H9 (cell line): ENCODE data around the gene KLHDC10. TPM values are rescaled to one million over a fixed set of nuclear protein-coding genes. Genes with fewer than 3 reads are reported as not detected.

Source experiments
- DNase-seq: peaks from one replicate; pipeline ENCODE4 v3.0.0-alpha.2; 2017
- H2AFZ ChIP-seq: one replicate; pipeline ENCODE4 v1.6.1; 2013; ENCODE audit warnings: mild to moderate bottlenecking, low read length, control low read depth, moderate library complexity
- H2AK5ac ChIP-seq: 2 replicates; pipeline ENCODE4 v1.6.1; 2013; ENCODE audit warnings: low read length, control low read depth, mixed read lengths; ENCODE audit not compliant: insufficient read length
- H2BK120ac ChIP-seq: one replicate; pipeline ENCODE4 v1.6.1; 2013; ENCODE audit warnings: low read depth, mild to moderate bottlenecking, low read length, control low read depth, inconsistent platforms; ENCODE audit not compliant: poor library complexity, severe bottlenecking
- H2BK12ac ChIP-seq: 2 replicates; pipeline ENCODE4 v1.6.1; 2013; ENCODE audit warnings: low read length, control low read depth, mixed read lengths, low read depth; ENCODE audit not compliant: insufficient read length
- H2BK15ac ChIP-seq: 2 replicates; pipeline ENCODE4 v1.6.1; 2013; ENCODE audit warnings: low read depth, low read length, control low read depth
- H2BK20ac ChIP-seq: one replicate; pipeline ENCODE4 v1.6.1; 2013; ENCODE audit warnings: low read depth, mild to moderate bottlenecking, low read length, control low read depth, inconsistent platforms; ENCODE audit not compliant: poor library complexity, severe bottlenecking
- H2BK5ac ChIP-seq: 2 replicates; pipeline ENCODE4 v1.6.1; 2013; ENCODE audit warnings: low read length, control low read depth, mixed read lengths; ENCODE audit not compliant: insufficient read length
- H3K14ac ChIP-seq: 2 replicates; pipeline ENCODE4 v1.6.1; 2013; ENCODE audit warnings: low read length, control low read depth; ENCODE audit not compliant: insufficient read depth
- H3K18ac ChIP-seq: 2 replicates; pipeline ENCODE4 v1.6.1; 2013; ENCODE audit warnings: low read depth, mild to moderate bottlenecking, mixed read lengths, low read length, control low read depth; ENCODE audit not compliant: insufficient read length
- H3K23ac ChIP-seq: 2 replicates; pipeline ENCODE4 v1.6.1; 2013; ENCODE audit warnings: low read length, control low read depth, mixed read lengths, low read depth; ENCODE audit not compliant: insufficient read length
- H3K23me2 ChIP-seq: 2 replicates; pipeline ENCODE4 v1.6.1; 2013; ENCODE audit warnings: low read depth, mild to moderate bottlenecking, mixed read lengths, low read length, control low read depth; ENCODE audit not compliant: insufficient read length, poor library complexity, severe bottlenecking
- H3K27ac ChIP-seq: 2 replicates; pipeline ENCODE4 v1.5.1; 2013; ENCODE audit warnings: low read length, control low read depth, mixed read lengths, low read depth; ENCODE audit not compliant: insufficient read length
- H3K27me3 ChIP-seq: 2 replicates; pipeline ENCODE4 v1.6.1; 2013; ENCODE audit warnings: low read length, control low read depth, inconsistent platforms; ENCODE audit not compliant: insufficient read depth
- H3K4ac ChIP-seq: 2 replicates; pipeline ENCODE4 v1.6.1; 2013; ENCODE audit warnings: low read depth, mild to moderate bottlenecking, control low read depth, inconsistent platforms, low read length, moderate library complexity
- H3K4me1 ChIP-seq: 2 replicates; pipeline ENCODE4 v1.6.1; 2013; ENCODE audit warnings: low read length, control low read depth, inconsistent platforms; ENCODE audit not compliant: insufficient read depth
- H3K4me2 ChIP-seq: 2 replicates; pipeline ENCODE4 v1.6.1; 2013; ENCODE audit warnings: low read length, control low read depth, mixed read lengths; ENCODE audit not compliant: insufficient read length, insufficient read depth
- H3K56ac ChIP-seq: 2 replicates; pipeline ENCODE4 v1.6.1; 2013; ENCODE audit warnings: low read depth, mild to moderate bottlenecking, mixed read lengths, low read length, control low read depth; ENCODE audit not compliant: insufficient read length
- H3K79me1 ChIP-seq: 2 replicates; pipeline ENCODE4 v1.6.1; 2013; ENCODE audit warnings: low read depth, mild to moderate bottlenecking, moderate library complexity, low read length, control low read depth, inconsistent platforms; ENCODE audit not compliant: insufficient read depth, poor library complexity, severe bottlenecking
- H3K79me2 ChIP-seq: 2 replicates; pipeline ENCODE4 v1.6.1; 2013; ENCODE audit warnings: low read length, control low read depth, inconsistent platforms; ENCODE audit not compliant: insufficient read depth
- H3K9ac ChIP-seq: 2 replicates; pipeline ENCODE4 v1.6.1; 2013; ENCODE audit warnings: low read length, control low read depth, mixed read lengths; ENCODE audit not compliant: insufficient read length; ENCODE audit errors: extremely low read depth
- H3K9me3 ChIP-seq: one replicate; pipeline ENCODE4 v1.6.1; 2013; ENCODE audit warnings: low read depth, low read length, inconsistent platforms; ENCODE audit not compliant: control insufficient read depth
- H3T11ph ChIP-seq: one replicate; pipeline ENCODE4 v1.6.1; 2013; ENCODE audit warnings: mild to moderate bottlenecking, low read length, control low read depth, inconsistent platforms
- H4K20me1 ChIP-seq: one replicate; pipeline ENCODE4 v1.6.1; 2013; ENCODE audit not compliant: control insufficient read depth, insufficient read length, insufficient read depth
- H4K5ac ChIP-seq: 2 replicates; pipeline ENCODE4 v1.6.1; 2013; ENCODE audit warnings: low read depth, mild to moderate bottlenecking, mixed read lengths, low read length, control low read depth; ENCODE audit not compliant: insufficient read length
- H4K8ac ChIP-seq: replicated peaks from 2 replicates; pipeline ENCODE4 v1.6.1; 2013; ENCODE audit warnings: low read length, control low read depth, mixed read lengths, low read depth; ENCODE audit not compliant: insufficient read length
- H4K91ac ChIP-seq: 2 replicates; pipeline ENCODE4 v1.6.1; 2013; ENCODE audit warnings: low read depth, mild to moderate bottlenecking, moderate library complexity, mixed read lengths, low read length, control low read depth; ENCODE audit not compliant: insufficient read length
- H3K27ac Mint-ChIP-seq, 3 experiments: 2 replicates in 2 of 3; 3 replicates in 1 of 3; pipeline ENCODE4 v1.8.0; 2020 to 2021; ENCODE audit warnings: mixed read lengths in 3 of 3, mild to moderate bottlenecking in 1 of 3, moderate library complexity in 1 of 3
- H3K27me3 Mint-ChIP-seq: 2 replicates; pipeline ENCODE4 v1.8.0; 2021; ENCODE audit warnings: low read depth, mild to moderate bottlenecking, moderate library complexity, mixed read lengths
- H3K36me3 Mint-ChIP-seq, 3 experiments: 2 replicates in 2 of 3; 3 replicates in 1 of 3; pipeline ENCODE4 v1.8.0; 2020 to 2021; ENCODE audit warnings: low read depth in 3 of 3, mixed read lengths in 3 of 3; ENCODE audit not compliant: insufficient read depth in 1 of 3
- H3K4me1 Mint-ChIP-seq, 2 experiments: 2 replicates each; pipeline ENCODE4 v1.8.0; 2020; ENCODE audit warnings: mixed read lengths in 2 of 2
- H3K4me3 Mint-ChIP-seq, 2 experiments: 2 replicates in 1 of 2; 3 replicates in 1 of 2; pipeline ENCODE4 v1.8.0; 2020 to 2021; ENCODE audit warnings: mild to moderate bottlenecking in 2 of 2, mixed read lengths in 2 of 2, moderate library complexity in 1 of 2
- H3K9me3 Mint-ChIP-seq, 2 experiments: 2 replicates in 1 of 2; 3 replicates in 1 of 2; pipeline ENCODE4 v1.8.0; 2020; ENCODE audit warnings: mild to moderate bottlenecking in 2 of 2, mixed read lengths in 2 of 2, moderate library complexity in 1 of 2
- CTCF ChIP-seq: fragments of 200-600 bp; sonication (generic); conservative IDR thresholded peaks from 3 replicates; pipeline ENCODE4 v1.8.0; 2021; ENCODE audit warnings: antibody characterized with exemption, mild to moderate bottlenecking
- WGBS: extraction: QIAGEN DNeasy Blood & Tissue Kit; methylation state at CpG from one replicate; pipeline ENCODE4 v1.1.7; 2013; ENCODE audit warnings: missing lambda C conversion rate, low lambda C conversion rate, mixed read lengths; ENCODE audit not compliant: insufficient read length; ENCODE audit errors: extremely low coverage; 5-methylcytosine and 5-hydroxymethylcytosine counted together
- total RNA-seq: library from RNA; stranded (reverse); gene quantifications from 2 replicates; pipeline ENCODE4 v1.2.1, GENCODE V29; 2021

Gene KLHDC10
- total RNA-seq, 1 experiment from 2014 or later: 17.3 TPM

DNA sequence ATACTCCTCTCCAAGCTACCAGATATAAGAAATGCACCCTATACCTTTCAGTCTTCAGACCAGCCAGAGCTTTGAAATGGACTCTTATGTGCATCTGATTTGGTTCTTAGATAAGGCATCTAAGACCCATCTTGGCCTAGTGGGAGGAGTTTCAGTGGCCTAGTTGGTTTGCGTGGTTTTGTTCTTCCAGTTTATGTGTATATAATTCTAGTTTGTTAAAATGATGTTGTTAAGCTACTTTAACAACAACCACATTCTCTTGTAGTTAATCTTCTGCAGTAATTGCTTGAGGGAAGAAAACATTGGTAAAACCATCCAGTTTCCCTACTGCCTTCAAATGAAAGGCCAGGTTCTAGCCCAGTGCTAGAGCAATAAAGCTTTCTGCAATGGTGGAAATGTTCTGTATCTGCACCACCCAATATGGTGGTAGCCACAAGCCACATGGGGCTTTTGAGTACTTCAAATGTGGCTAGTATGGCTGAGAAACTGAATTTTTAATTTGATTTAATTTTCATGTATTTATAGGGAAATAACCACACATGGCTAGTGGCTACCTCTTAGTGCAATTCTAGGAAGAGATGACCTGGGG, 66.3 kb downstream of the KLHDC10 start:
- Mint-ChIP-seq H3K27me3 (peaks cover 18% of the 10 kb centered on the region), H3K36me3 (peaks cover 2 to 15% (median 13%) of the 10 kb centered on the region in 3 experiments), H3K9me3 (no peaks in the 10 kb centered on the region; a peak in 1 of 5 replicates), H3K4me1 (peaks cover 21 to 39% of the 10 kb centered on the region in 2 experiments), H3K4me3 (no peak overlapping the region), H3K27ac (no peak overlapping the region)
- H3K56ac ChIP-seq: no peak overlapping the region
- H3K79me1 ChIP-seq: no peaks in the 10 kb centered on the region
- peaks cover 4% of the 10 kb centered on the region for H4K20me1 ChIP-seq
- H3K18ac ChIP-seq: no peak overlapping the region
- H2BK5ac ChIP-seq: no peak overlapping the region
- H3K23ac ChIP-seq: no peak overlapping the region
- DNase-seq: no peak
- no peak overlapping the region for H4K8ac ChIP-seq
- no peak overlapping the region for H3K9ac ChIP-seq
- H3K4ac ChIP-seq: no peak overlapping the region
- H4K91ac ChIP-seq: no peak overlapping the region
- H2BK120ac ChIP-seq: no peak overlapping the region
- H4K5ac ChIP-seq: no peak overlapping the region
- H3K9me3 ChIP-seq: no peaks in the 10 kb centered on the region
- no peak overlapping the region for H3K27ac ChIP-seq
- no peak overlapping the region for H2AK5ac ChIP-seq
- H3K4me2 ChIP-seq: no peak overlapping the region
- no peak overlapping the region for H3K14ac ChIP-seq
- no peak overlapping the region for H2BK12ac ChIP-seq
- no peak overlapping the region for H2AFZ ChIP-seq
- H2BK15ac ChIP-seq: no peak overlapping the region
- TF ChIP-seq CTCF: no peak
- no peak overlapping the region for H3T11ph ChIP-seq
- peaks cover 9% of the 10 kb centered on the region for H3K23me2 ChIP-seq
- no peak overlapping the region for H2BK20ac ChIP-seq
- WGBS: no CpG with 5 or more reads among the region's 1 CpG
- no peaks in the 10 kb centered on the region for H3K27me3 ChIP-seq
- H3K79me2 ChIP-seq: no peaks in the 10 kb centered on the region
- 0 out of 2 replicates have a peak, but pooled peaks cover 2% of the 10 kb centered on the region for H3K4me1 ChIP-seq
